Calu3 (cell line): ENCODE data around the gene PLSCR1. TPM values are rescaled to one million over a fixed set of nuclear protein-coding genes. Genes with fewer than 3 reads are reported as not detected.
A peak's percentile ranks its signal among the peaks of the same experiment; 100 is the strongest.

Source experiments
- BruUV-seq: library from RNA; stranded (reverse); fragments of 400-500 nt; replicated peaks from 2 replicates; lab custom pipeline; 2021; lab: Mats Ljungman, UMichigan
- CTCF ChIA-PET: fragments of 300-600 bp; sonication (Branson Sonifier 250); formaldehyde crosslinking; loops from one replicate; lab custom pipeline; 2022; ENCODE audit warnings: antibody characterized with exemption; lab: Charles Lee
- DNase-seq: peaks from one replicate; pipeline ENCODE4 v3.0.0; 2022
- H3K27ac Mint-ChIP-seq: one replicate; pipeline ENCODE4 v1.8.0; 2022; ENCODE audit warnings: mixed read lengths; ENCODE audit not compliant: unreplicated experiment
- H3K27me3 Mint-ChIP-seq: one replicate; pipeline ENCODE4 v1.8.0; 2022; ENCODE audit warnings: mixed read lengths; ENCODE audit not compliant: unreplicated experiment
- H3K36me3 Mint-ChIP-seq: one replicate; pipeline ENCODE4 v1.8.0; 2022; ENCODE audit warnings: mild to moderate bottlenecking, moderate library complexity, mixed read lengths; ENCODE audit not compliant: insufficient read depth, unreplicated experiment
- H3K4me1 Mint-ChIP-seq: one replicate; pipeline ENCODE4 v1.8.0; 2022; ENCODE audit warnings: mild to moderate bottlenecking, low read depth, mixed read lengths; ENCODE audit not compliant: unreplicated experiment
- H3K4me3 Mint-ChIP-seq: one replicate; pipeline ENCODE4 v1.8.0; 2022; ENCODE audit warnings: mild to moderate bottlenecking, low read depth, moderate library complexity, mixed read lengths; ENCODE audit not compliant: unreplicated experiment
- H3K9me3 Mint-ChIP-seq: one replicate; pipeline ENCODE4 v1.8.0; 2022; ENCODE audit warnings: low read depth, mixed read lengths; ENCODE audit not compliant: unreplicated experiment
- CTCF ChIP-seq: fragments of 200-600 bp; IDR thresholded peaks from one replicate; pipeline ENCODE4 v1.8.0; 2022; ENCODE audit warnings: antibody characterized with exemption; ENCODE audit not compliant: unreplicated experiment
- intact Hi-C: fragments of 100-400 bp; cut with micrococcal nuclease; formaldehyde crosslinking; loops from one replicate; pipeline ENCODE4 v1.10.0; 2022; ENCODE audit not compliant: unreplicated experiment
- total RNA-seq: library from RNA; stranded (reverse); gene quantifications from 2 replicates; pipeline ENCODE4 v1.2.3, GENCODE V29; 2022

The PLSCR1 gene
- total RNA-seq, 1 experiment from 2014 or later, result 887 TPM

- intact Hi-C loops, result no loop called here
- BruUV-seq, result no TSS peak
- TF ChIP-seq CTCF, result no peak
- no peak overlapping the region for H3K4me3 Mint-ChIP-seq
- no peaks in the 10 kb centered on the region for H3K27me3 Mint-ChIP-seq
- peaks cover 35% of the 10 kb centered on the region for H3K4me1 Mint-ChIP-seq
- H3K36me3 Mint-ChIP-seq, result peaks cover 22% of the 10 kb centered on the region
- DNase-seq, result no peak
- CTCF ChIA-PET, result interaction anchor here (0.5 kb wide), 1 partner anchor 488 kb away, joined by 3 read pairs; no protein-coding TSS in a partner anchor
- no peak overlapping the region for H3K27ac Mint-ChIP-seq
- H3K9me3 Mint-ChIP-seq, result no peaks in the 10 kb centered on the region
Measured at GRCh38 chr3:146472611-146473010, 71.8 kb downstream of the PLSCR1 start.

- Mint-ChIP-seq H3K4me3 (peak overlapping the region; percentile 79), H3K4me1 (peaks cover 45% of the 10 kb centered on the region), H3K27ac (peak overlapping the region; percentile 68), H3K27me3 (no peaks in the 10 kb centered on the region), H3K9me3 (no peaks in the 10 kb centered on the region), H3K36me3 (peaks cover 22% of the 10 kb centered on the region)
- DNase-seq, result no peak
- intact Hi-C loops, result loop anchor here (2.0 kb wide), 1 partner anchor 32 kb away; no protein-coding TSS in a partner anchor
- CTCF ChIA-PET, result no interaction called here
- no TSS peak for BruUV-seq
- no peak for TF ChIP-seq CTCF
Measured at GRCh38 chr3:146471012-146471411, 73.4 kb downstream of the PLSCR1 start.

- H3K4me3 Mint-ChIP-seq, result peak overlapping the region; percentile 79
- TF ChIP-seq CTCF, result no peak
- intact Hi-C loops, result loop anchor here (2.0 kb wide), 1 partner anchor 32 kb away; no protein-coding TSS in a partner anchor
- peaks cover 22% of the 10 kb centered on the region for H3K36me3 Mint-ChIP-seq
- peak overlapping the region; percentile 68 for H3K27ac Mint-ChIP-seq
- H3K27me3 Mint-ChIP-seq, result no peaks in the 10 kb centered on the region
- H3K4me1 Mint-ChIP-seq, result peaks cover 50% of the 10 kb centered on the region
- CTCF ChIA-PET, result interaction anchor here (0.6 kb wide), 1 partner anchor 59 kb away, joined by 5 read pairs; no protein-coding TSS in a partner anchor
- no TSS peak for BruUV-seq
- DNase-seq, result no peak
- H3K9me3 Mint-ChIP-seq, result no peaks in the 10 kb centered on the region
Measured at GRCh38 chr3:146470425-146470990, 73.9 kb downstream of the PLSCR1 start.

GRCh38 chr3:146469150-146470017 is 75.0 kb downstream of the PLSCR1 start, which contains the start of gene PLSCR2:
Gene PLSCR2, minus strand, starts transcription at chr3:146469561. Its CDS starts 9,657 bp downstream, at chr3:146459904.
- DNase-seq, result peak; percentile 92
- H3K27ac Mint-ChIP-seq, result peak within 1 kb of the TSS; percentile 68
- no peak for TF ChIP-seq CTCF
- no peaks in the 10 kb centered on the region for H3K27me3 Mint-ChIP-seq
- CTCF ChIA-PET, result interaction anchor here (0.6 to 0.8 kb wide), 3 partner anchors 38 to 60 kb away, joined by 3 to 5 read pairs (median 4); no protein-coding TSS in a partner anchor
- H3K36me3 Mint-ChIP-seq, result peaks cover 22% of the 10 kb centered on the region
- intact Hi-C loops, result loop anchor here (2.0 kb wide), 2 partner anchors 33 to 75 kb away; partner anchors contain the start of gene PLSCR1
- peak within 1 kb of the TSS; percentile 79 for H3K4me3 Mint-ChIP-seq
- peaks cover 51% of the 10 kb centered on the region for H3K4me1 Mint-ChIP-seq
- H3K9me3 Mint-ChIP-seq, result no peaks in the 10 kb centered on the region
- BruUV-seq, result no TSS peak
